Measurements from ENCODE around the gene COPS3. TPM values are rescaled to one million over a fixed set of nuclear protein-coding genes. Genes with fewer than 3 reads are reported as not detected.

Gene COPS3
- total RNA-seq, 2 donors from 2014 or later, result 52.6 to 79.6 TPM

- Histone ChIP-seq H3K9me3 (no peaks in the 10 kb centered on the region), H3K27me3 (replicated peaks; ENCODE audit: insufficient read depth) (no peaks in the 10 kb centered on the region), H3K36me3 (no peaks in the 10 kb centered on the region), H3K4me1 (replicated peaks) (peaks cover 19% of the 10 kb centered on the region), H3K27ac (peak overlapping the region; percentile 86 to 90), H3K4me3 (peak overlapping the region; percentile 42 to 45)
- no peak for DNase-seq (ENCODE audit: low spot score)
- TF ChIP-seq CTCF (IDR thresholded peaks at IDR 0.05), result no peak
- TF ChIP-seq POLR2A (IDR thresholded peaks at IDR 0.05), result no peak
- TF ChIP-seq POLR2AphosphoS5 (IDR thresholded peaks at IDR 0.05), result peak; percentile 2
- WGBS, result 58% methylated on average over 14 of the region's 14 CpGs
- intact Hi-C loops (cut with DNase I), result loop anchor here (5.0 kb wide), 1 partner anchor 52 kb away; no protein-coding TSS in a partner anchor
These were observed 76.3 kb downstream of the COPS3 start for GRCh38 chr17:17204635-17205231.

GRCh38 chr17:17204041-17204591 lies 76.9 kb downstream of the COPS3 start:
- Histone ChIP-seq H3K9me3 (no peaks in the 10 kb centered on the region), H3K27ac (peak overlapping the region; percentile 23 to 49), H3K4me1 (replicated peaks) (peaks cover 19% of the 10 kb centered on the region), H3K27me3 (replicated peaks; ENCODE audit: insufficient read depth) (no peaks in the 10 kb centered on the region), H3K36me3 (no peaks in the 10 kb centered on the region), H3K4me3 (no peak overlapping the region)
- no peak for DNase-seq (ENCODE audit: low spot score)
- TF ChIP-seq POLR2A (IDR thresholded peaks at IDR 0.05) (no peak), POLR2AphosphoS5 (IDR thresholded peaks at IDR 0.05) (peak; percentile 4)
- WGBS, result 51% methylated on average over 15 of the region's 15 CpGs
- intact Hi-C loops (cut with DNase I), result no loop called here

- intact Hi-C loops (cut with DNase I), result no loop called here
- Histone ChIP-seq H3K9me3 (no peaks in the 10 kb centered on the region), H3K4me1 (replicated peaks) (peaks cover 19% of the 10 kb centered on the region), H3K36me3 (no peaks in the 10 kb centered on the region), H3K27me3 (replicated peaks; ENCODE audit: insufficient read depth) (no peaks in the 10 kb centered on the region), H3K4me3 (no peak overlapping the region), H3K27ac (peak overlapping the region in 1 of 2 donors; percentile 23)
- TF ChIP-seq POLR2AphosphoS5 (IDR thresholded peaks at IDR 0.05) (no peak), CTCF (IDR thresholded peaks at IDR 0.05) (no peak), POLR2A (IDR thresholded peaks at IDR 0.05) (no peak)
- no peak for DNase-seq (ENCODE audit: low spot score)
- WGBS, result 91% methylated on average over 12 of the region's 15 CpGs
These were observed 77.8 kb downstream of the COPS3 start for GRCh38 chr17:17203173-17203730.

- Histone ChIP-seq H3K27ac (peak overlapping the region in 1 of 2 donors; percentile 68), H3K36me3 (no peaks in the 10 kb centered on the region), H3K4me1 (replicated peaks) (peaks cover 19% of the 10 kb centered on the region), H3K9me3 (no peaks in the 10 kb centered on the region), H3K27me3 (replicated peaks; ENCODE audit: insufficient read depth) (no peaks in the 10 kb centered on the region), H3K4me3 (no peak overlapping the region)
- intact Hi-C loops (cut with DNase I), result no loop called here
- no peak for DNase-seq (ENCODE audit: low spot score)
- TF ChIP-seq CTCF (IDR thresholded peaks at IDR 0.05) (no peak), POLR2AphosphoS5 (IDR thresholded peaks at IDR 0.05) (no peak), POLR2A (IDR thresholded peaks at IDR 0.05) (no peak)
- 65% methylated on average over 8 of the region's 8 CpGs for WGBS
These were observed 79.1 kb downstream of the COPS3 start for GRCh38 chr17:17201907-17202306.

- no peaks in the 10 kb centered on the region for H3K9me3 ChIP-seq
- DNase-seq (ENCODE audit: low spot score), result no peak
- WGBS, result 48% methylated on average over 10 of the region's 10 CpGs
- no peak for TF ChIP-seq POLR2AphosphoS5 (IDR thresholded peaks at IDR 0.05)
- no peak for TF ChIP-seq POLR2A (IDR thresholded peaks at IDR 0.05)
- no peak for TF ChIP-seq CTCF (IDR thresholded peaks at IDR 0.05)
- H3K27me3 ChIP-seq (replicated peaks; ENCODE audit: insufficient read depth), result no peaks in the 10 kb centered on the region
- H3K4me3 ChIP-seq, result no peak overlapping the region
- peak overlapping the region; percentile 41 to 68 for H3K27ac ChIP-seq
- no peaks in the 10 kb centered on the region for H3K36me3 ChIP-seq
- H3K4me1 ChIP-seq (replicated peaks), result peaks cover 19% of the 10 kb centered on the region
- intact Hi-C loops (cut with DNase I), result no loop called here
These were observed 79.8 kb downstream of the COPS3 start for GRCh38 chr17:17201271-17201670.
